GM23248 (cell line): Measurements from ENCODE around the gene TTBK1. TPM values are rescaled to one million over a fixed set of nuclear protein-coding genes. Genes with fewer than 3 reads are reported as not detected.

ENCODE experiments used
- DNase-seq: peaks from one replicate; pipeline ENCODE4 v3.0.0-alpha.2; 2015
- H2AFZ ChIP-seq: fragments of 200-600 bp; sonication (generic); 2 replicates; pipeline ENCODE4 v1.6.1; 2016; ENCODE audit warnings: antibody characterized with exemption
- H3F3A ChIP-seq: fragments of 200-600 bp; sonication (generic); 2 replicates; pipeline ENCODE4 v1.6.1; 2016; ENCODE audit warnings: mild to moderate bottlenecking, antibody characterized with exemption, mixed run types; ENCODE audit not compliant: insufficient read depth
- H3K27ac ChIP-seq: fragments of 200-600 bp; sonication (generic); 2 replicates; pipeline ENCODE4 v1.5.1; 2016; ENCODE audit warnings: mild to moderate bottlenecking
- H3K27me3 ChIP-seq: fragments of 200-600 bp; sonication (generic); replicated peaks from 2 replicates; pipeline ENCODE4 v1.6.1; 2016; ENCODE audit warnings: mild to moderate bottlenecking; ENCODE audit not compliant: insufficient read depth
- H3K36me3 ChIP-seq: fragments of 200-600 bp; sonication (generic); 2 replicates; pipeline ENCODE4 v1.6.1; 2016; ENCODE audit warnings: low read depth, mild to moderate bottlenecking
- H3K4me1 ChIP-seq: fragments of 200-600 bp; sonication (generic); 2 replicates; pipeline ENCODE4 v1.6.1; 2016; ENCODE audit warnings: mild to moderate bottlenecking; ENCODE audit not compliant: insufficient read depth
- H3K4me2 ChIP-seq: fragments of 200-600 bp; sonication (generic); one replicate; pipeline ENCODE4 v1.6.1; 2016; ENCODE audit warnings: mild to moderate bottlenecking; ENCODE audit not compliant: unreplicated experiment
- H3K4me3 ChIP-seq: fragments of 200-600 bp; sonication (generic); 2 replicates; pipeline ENCODE4 v1.5.1; 2016; ENCODE audit warnings: mild to moderate bottlenecking
- H3K79me2 ChIP-seq: fragments of 200-600 bp; sonication (generic); 2 replicates; pipeline ENCODE4 v1.6.1; 2016; ENCODE audit warnings: mild to moderate bottlenecking; ENCODE audit not compliant: insufficient read depth
- H3K9ac ChIP-seq: fragments of 200-600 bp; sonication (generic); 2 replicates; pipeline ENCODE4 v1.6.1; 2016; ENCODE audit warnings: mild to moderate bottlenecking
- H3K9me2 ChIP-seq: fragments of 200-600 bp; sonication (generic); 2 replicates; pipeline ENCODE4 v1.6.1; 2016; ENCODE audit warnings: mixed run types, mild to moderate bottlenecking, moderate library complexity; ENCODE audit not compliant: insufficient read depth
- H3K9me3 ChIP-seq: fragments of 200-600 bp; sonication (generic); one replicate; pipeline ENCODE4 v1.6.1; 2017; ENCODE audit warnings: low read depth
- H4K20me1 ChIP-seq: fragments of 200-600 bp; sonication (generic); 2 replicates; pipeline ENCODE4 v1.6.0; 2016; ENCODE audit not compliant: insufficient read depth
- EZH2 ChIP-seq: fragments of 200-600 bp; sonication (generic); IDR thresholded peaks from 2 replicates; pipeline ENCODE4 v1.6.1; 2018; ENCODE audit warnings: antibody characterized with exemption, mild to moderate bottlenecking; ENCODE audit not compliant: insufficient read depth, poor library complexity, severe bottlenecking
- EZH2phosphoT487 ChIP-seq: fragments of 200-600 bp; sonication (generic); IDR thresholded peaks from 2 replicates; pipeline ENCODE4 v1.6.1; 2018; ENCODE audit warnings: antibody characterized with exemption, moderate library complexity, mild to moderate bottlenecking, low read depth; ENCODE audit not compliant: insufficient read depth
- WGBS, 2 experiments: methylation state at CpG; one replicate each; pipeline ENCODE4 v1.1.6; 2015 to 2017; ENCODE audit warnings: low lambda C conversion rate in 2 of 2, low coverage in 1 of 2; ENCODE audit errors: missing lambda C conversion rate in 2 of 2; 5-methylcytosine and 5-hydroxymethylcytosine counted together
- in situ Hi-C: fragments of 300-500 bp; cut with MboI; formaldehyde crosslinking; loops from 2 replicates; pipeline ENCODE4 v1.15.0; 2020
- polyA plus RNA-seq: library from polyadenylated mRNA; unstranded; fragments of >200 nt; fragmentation: Nextera tagmentation; extraction: Ambion mirVana; gene quantifications from 2 replicates; pipeline ENCODE4 v1.2.1, GENCODE V29; 2016
- total RNA-seq: library from RNA; depleted of rRNA; stranded (reverse); fragments of >200 nt; shearing (Covaris generic); gene quantifications from 2 replicates; pipeline ENCODE4 v1.2.3, GENCODE V29; 2014

Gene TTBK1
- total and polyA plus RNA-seq, 2 experiments from 2014 or later: not detected

- Histone ChIP-seq H3K4me3 (no peak overlapping the region), H4K20me1 (no peaks in the 10 kb centered on the region), H3K27me3 (peaks cover 10% of the 10 kb centered on the region; the same call in 1 of the 2 replicates), H3K27ac (no peak overlapping the region), H3K9me2 (no peaks in the 10 kb centered on the region), H3K36me3 (no peaks in the 10 kb centered on the region), H2AFZ (no peak overlapping the region; the same call in 1 of the 2 replicates), H3K9me3 (no peaks in the 10 kb centered on the region), H3K4me2 (no peak overlapping the region), H3K4me1 (no peaks in the 10 kb centered on the region), H3K79me2 (no peaks in the 10 kb centered on the region), H3K9ac (no peak overlapping the region), H3F3A (no peaks in the 10 kb centered on the region)
- WGBS, 2 experiments: 20 to 23% methylated on average over 3 of the region's 3 CpGs
- peak; percentile 23 for DNase-seq
- in situ Hi-C loops: no loop called here
- no peak for TF ChIP-seq EZH2phosphoT487
- no peak for TF ChIP-seq EZH2
These were observed 25.0 kb downstream of the TTBK1 start for GRCh38 chr6:43268355-43268700.

GRCh38 chr6:43268782-43269272, 25.5 kb downstream of the TTBK1 start:
- TF ChIP-seq EZH2phosphoT487 (no peak), EZH2 (no peak)
- no peak overlapping the region for H3K9ac ChIP-seq
- no peak overlapping the region for H3K27ac ChIP-seq
- in situ Hi-C loops: no loop called here
- no peaks in the 10 kb centered on the region for H3K79me2 ChIP-seq
- H4K20me1 ChIP-seq: no peaks in the 10 kb centered on the region
- 30 to 35% methylated on average over 10 of the region's 10 CpGs for WGBS, 2 experiments
- H3K4me1 ChIP-seq: no peaks in the 10 kb centered on the region
- no peaks in the 10 kb centered on the region for H3F3A ChIP-seq
- H3K9me3 ChIP-seq: no peaks in the 10 kb centered on the region
- DNase-seq: no peak
- no peaks in the 10 kb centered on the region for H3K9me2 ChIP-seq
- H3K4me3 ChIP-seq: no peak overlapping the region
- H3K36me3 ChIP-seq: no peaks in the 10 kb centered on the region
- H2AFZ ChIP-seq: no peak overlapping the region; the same call in 1 of the 2 replicates
- no peak overlapping the region for H3K4me2 ChIP-seq
- peaks cover 14% of the 10 kb centered on the region for H3K27me3 ChIP-seq

GRCh38 chr6:43269273-43270007, 26.2 kb downstream of the TTBK1 start:
- Histone ChIP-seq H3K4me2 (peak overlapping the region; percentile 65), H4K20me1 (no peaks in the 10 kb centered on the region), H3K79me2 (no peaks in the 10 kb centered on the region), H3K27me3 (peaks cover 16% of the 10 kb centered on the region), H3K4me1 (no peaks in the 10 kb centered on the region), H3K36me3 (no peaks in the 10 kb centered on the region), H3K9ac (no peak overlapping the region), H3K9me3 (no peaks in the 10 kb centered on the region), H3K9me2 (no peaks in the 10 kb centered on the region), H3K4me3 (peak overlapping the region; percentile 59), H3F3A (no peaks in the 10 kb centered on the region), H2AFZ (peak overlapping the region; percentile 50), H3K27ac (no peak overlapping the region)
- WGBS, 2 experiments: 6 to 14% methylated on average over 35 to 40 of the region's 44 CpGs
- peak; percentile 42 for DNase-seq
- TF ChIP-seq EZH2: no peak
- no peak for TF ChIP-seq EZH2phosphoT487
- in situ Hi-C loops: no loop called here

GRCh38 chr6:43271103-43271815, 28.0 kb downstream of the TTBK1 start:
- Histone ChIP-seq H2AFZ (no peak overlapping the region), H3K9ac (no peak overlapping the region), H4K20me1 (no peaks in the 10 kb centered on the region), H3K27ac (no peak overlapping the region), H3K4me3 (no peak overlapping the region), H3K27me3 (peaks cover 31% of the 10 kb centered on the region), H3K4me1 (no peaks in the 10 kb centered on the region), H3F3A (no peaks in the 10 kb centered on the region), H3K4me2 (no peak overlapping the region), H3K9me3 (no peaks in the 10 kb centered on the region), H3K9me2 (no peaks in the 10 kb centered on the region), H3K79me2 (no peaks in the 10 kb centered on the region), H3K36me3 (no peaks in the 10 kb centered on the region)
- in situ Hi-C loops: no loop called here
- WGBS, 2 experiments: 82 to 84% methylated on average over 8 of the region's 8 CpGs
- DNase-seq: no peak
- TF ChIP-seq EZH2phosphoT487 (no peak), EZH2 (no peak)
